Measurements from ENCODE around the gene CACFD1. TPM values are rescaled to one million over a fixed set of nuclear protein-coding genes. Genes with fewer than 3 reads are reported as not detected.

The CACFD1 gene
- total RNA-seq, 1 experiment from 2014 or later = 1.5 TPM

DNA sequence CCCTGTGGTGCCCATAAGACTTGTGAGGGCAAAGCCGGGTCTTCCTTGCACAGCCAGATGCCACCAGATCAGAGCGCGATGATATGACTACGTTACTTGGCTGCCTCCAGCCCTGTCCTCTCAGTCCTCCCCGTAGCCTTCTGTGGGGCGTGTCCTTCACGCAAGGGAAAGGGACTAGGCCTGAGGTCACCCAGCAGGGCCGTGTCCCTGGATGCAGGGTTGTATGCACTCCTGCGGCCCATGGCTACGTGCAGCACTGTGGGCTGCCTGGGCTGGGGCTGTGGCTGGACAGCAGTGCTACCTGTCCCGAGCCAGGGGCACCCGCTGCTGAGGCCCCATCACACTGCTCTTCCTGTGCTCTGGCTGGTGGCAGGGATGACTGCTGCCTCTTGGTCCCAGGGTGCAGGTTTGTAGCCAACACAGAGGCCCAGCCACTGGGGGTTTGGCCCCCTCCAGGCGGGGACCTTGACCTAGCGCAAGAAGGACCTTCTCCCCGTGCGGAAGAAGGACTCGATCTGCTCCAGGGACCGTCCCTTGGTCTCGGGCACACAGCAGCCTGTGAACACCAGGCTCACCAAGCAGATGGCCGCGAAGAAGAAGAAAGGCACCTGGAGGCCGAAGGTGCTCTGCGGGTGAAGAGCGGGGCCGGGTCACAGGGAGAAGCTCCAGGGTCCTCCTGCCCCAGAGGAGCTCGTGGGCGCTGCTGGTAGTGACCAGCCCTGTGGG, 11.9 kb downstream of the CACFD1 start:
- TF ChIP-seq, protein P1, sequence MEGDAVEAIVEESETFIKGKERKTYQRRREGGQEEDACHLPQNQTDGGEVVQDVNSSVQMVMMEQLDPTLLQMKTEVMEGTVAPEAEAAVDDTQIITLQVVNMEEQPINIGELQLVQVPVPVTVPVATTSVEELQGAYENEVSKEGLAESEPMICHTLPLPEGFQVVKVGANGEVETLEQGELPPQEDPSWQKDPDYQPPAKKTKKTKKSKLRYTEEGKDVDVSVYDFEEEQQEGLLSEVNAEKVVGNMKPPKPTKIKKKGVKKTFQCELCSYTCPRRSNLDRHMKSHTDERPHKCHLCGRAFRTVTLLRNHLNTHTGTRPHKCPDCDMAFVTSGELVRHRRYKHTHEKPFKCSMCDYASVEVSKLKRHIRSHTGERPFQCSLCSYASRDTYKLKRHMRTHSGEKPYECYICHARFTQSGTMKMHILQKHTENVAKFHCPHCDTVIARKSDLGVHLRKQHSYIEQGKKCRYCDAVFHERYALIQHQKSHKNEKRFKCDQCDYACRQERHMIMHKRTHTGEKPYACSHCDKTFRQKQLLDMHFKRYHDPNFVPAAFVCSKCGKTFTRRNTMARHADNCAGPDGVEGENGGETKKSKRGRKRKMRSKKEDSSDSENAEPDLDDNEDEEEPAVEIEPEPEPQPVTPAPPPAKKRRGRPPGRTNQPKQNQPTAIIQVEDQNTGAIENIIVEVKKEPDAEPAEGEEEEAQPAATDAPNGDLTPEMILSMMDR (IDR thresholded peaks at IDR 0.05; ENCODE audit: unreplicated experiment) = no peak
- Mint-ChIP-seq H3K27ac (ENCODE audit: low read depth, unreplicated experiment) (no peak overlapping the region), H3K4me3 (ENCODE audit: unreplicated experiment) (no peak overlapping the region), H3K36me3 (ENCODE audit: insufficient read depth, unreplicated experiment) (peaks cover 6% of the 10 kb centered on the region), H3K27me3 (ENCODE audit: insufficient read depth, unreplicated experiment) (no peaks in the 10 kb centered on the region), H3K4me1 (ENCODE audit: insufficient read depth, unreplicated experiment) (no peaks in the 10 kb centered on the region), H3K9me3 (ENCODE audit: unreplicated experiment) (no peaks in the 10 kb centered on the region)
- ChIA-PET CTCF (interaction anchor here (0.5 to 1.3 kb wide), 3 partner anchors 15 to 22 kb away, joined by 3 to 5 read pairs (median 4); no protein-coding TSS in a partner anchor), POLR2A (no interaction called here)
- intact Hi-C loops (cut with micrococcal nuclease) = no loop called here
- BruUV-seq (replicated peaks) = no TSS peak
- DNase-seq (ENCODE audit: unreplicated experiment) = no peak

DNA sequence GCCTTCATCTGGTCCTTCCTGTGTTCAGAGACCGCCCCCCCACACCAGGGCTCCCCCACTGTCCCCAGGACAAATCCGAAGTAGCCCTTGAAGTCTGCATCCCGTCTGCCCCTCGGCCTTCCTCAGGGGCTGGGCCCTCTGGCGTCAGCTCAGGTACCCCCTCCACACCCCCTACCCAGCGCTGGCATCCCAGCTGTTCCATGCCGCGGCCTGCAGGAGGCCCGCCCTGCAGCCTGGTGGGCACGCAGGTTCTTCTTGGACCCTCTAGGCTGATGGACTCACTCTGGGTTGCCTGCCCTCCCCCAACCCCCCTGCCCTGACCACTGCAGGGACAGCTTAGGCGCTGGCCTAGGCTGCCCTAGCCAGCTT, 12.5 kb downstream of the CACFD1 start:
- H3K27ac Mint-ChIP-seq (ENCODE audit: low read depth, unreplicated experiment) = no peak overlapping the region
- no peaks in the 10 kb centered on the region for H3K27me3 Mint-ChIP-seq (ENCODE audit: insufficient read depth, unreplicated experiment)
- BruUV-seq (replicated peaks) = no TSS peak
- ChIA-PET POLR2A (no interaction called here), CTCF (interaction anchor here (0.5 to 0.7 kb wide), 3 partner anchors 16 to 127 kb away, joined by 3 to 4 read pairs (median 4); no protein-coding TSS in a partner anchor)
- no peaks in the 10 kb centered on the region for H3K4me1 Mint-ChIP-seq (ENCODE audit: insufficient read depth, unreplicated experiment)
- intact Hi-C loops (cut with micrococcal nuclease) = no loop called here
- peaks cover 6% of the 10 kb centered on the region for H3K36me3 Mint-ChIP-seq (ENCODE audit: insufficient read depth, unreplicated experiment)
- TF ChIP-seq, protein P1 (IDR thresholded peaks at IDR 0.05; ENCODE audit: unreplicated experiment) = no peak
- H3K4me3 Mint-ChIP-seq (ENCODE audit: unreplicated experiment) = no peak overlapping the region
- DNase-seq (ENCODE audit: unreplicated experiment) = no peak
- H3K9me3 Mint-ChIP-seq (ENCODE audit: unreplicated experiment) = no peaks in the 10 kb centered on the region

DNA sequence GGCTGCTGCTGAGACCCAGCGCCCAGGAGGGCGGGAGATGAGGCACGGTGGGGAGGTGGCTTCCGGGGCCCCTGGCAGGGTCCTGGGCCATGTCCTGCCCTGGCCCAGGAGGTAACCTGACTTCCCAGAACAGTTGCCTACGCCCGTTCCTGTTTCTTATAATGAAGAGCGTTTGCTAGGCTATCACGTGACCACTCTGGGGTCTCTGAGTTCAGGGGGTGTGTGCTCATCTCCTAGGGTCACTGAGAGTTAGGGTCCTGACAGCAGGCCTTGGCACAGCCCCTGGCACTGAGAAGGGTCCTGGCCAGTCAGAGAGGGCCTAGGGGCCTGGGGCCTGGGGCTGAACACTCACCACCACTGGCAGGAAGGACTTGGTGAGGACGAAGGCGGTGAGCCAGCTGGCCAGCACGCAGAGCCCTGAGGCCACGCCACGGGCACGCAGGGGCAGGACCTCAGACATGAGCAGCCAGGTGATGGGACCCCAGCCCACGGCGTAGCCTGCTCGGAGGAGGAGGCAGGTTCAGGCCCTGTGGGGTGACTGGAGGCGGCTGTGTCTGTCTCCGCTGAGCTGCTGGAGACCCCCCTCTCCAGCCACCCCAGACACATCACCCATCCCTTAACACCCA, 13.1 kb downstream of the CACFD1 start:
- POLR2A ChIA-PET = no interaction called here
- H3K9me3 Mint-ChIP-seq (ENCODE audit: unreplicated experiment) = no peaks in the 10 kb centered on the region
- H3K27me3 Mint-ChIP-seq (ENCODE audit: insufficient read depth, unreplicated experiment) = no peaks in the 10 kb centered on the region
- CTCF ChIA-PET = interaction anchor here (0.6 to 0.7 kb wide), 3 partner anchors 17 to 471 kb away, joined by 3 to 4 read pairs (median 4); no protein-coding TSS in a partner anchor
- H3K36me3 Mint-ChIP-seq (ENCODE audit: insufficient read depth, unreplicated experiment) = peaks cover 6% of the 10 kb centered on the region
- no TSS peak for BruUV-seq (replicated peaks)
- no peaks in the 10 kb centered on the region for H3K4me1 Mint-ChIP-seq (ENCODE audit: insufficient read depth, unreplicated experiment)
- no peak for DNase-seq (ENCODE audit: unreplicated experiment)
- H3K4me3 Mint-ChIP-seq (ENCODE audit: unreplicated experiment) = no peak overlapping the region
- TF ChIP-seq, protein P1 (IDR thresholded peaks at IDR 0.05; ENCODE audit: unreplicated experiment) = no peak
- no peak overlapping the region for H3K27ac Mint-ChIP-seq (ENCODE audit: low read depth, unreplicated experiment)
- intact Hi-C loops (cut with micrococcal nuclease) = no loop called here

DNA sequence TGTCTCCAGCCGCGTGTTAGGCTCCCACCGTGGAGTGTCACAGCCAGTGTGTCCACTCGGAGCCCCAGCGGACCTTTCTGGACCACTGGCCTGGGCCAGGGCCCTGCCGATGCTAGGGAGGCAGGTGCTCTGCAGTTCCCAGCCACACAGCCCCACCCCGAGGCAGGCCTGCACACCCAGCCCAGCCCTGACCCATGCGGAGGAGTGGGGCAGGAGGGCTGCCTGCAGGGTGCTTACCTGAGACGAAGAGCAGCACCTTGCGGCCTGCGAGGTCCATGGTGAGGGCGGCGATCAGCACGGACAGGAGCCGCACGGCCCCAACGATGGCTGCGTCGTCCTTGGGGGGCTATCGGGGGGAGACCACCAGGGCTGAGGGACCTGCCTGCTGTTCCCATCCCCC, 14.0 kb downstream of the CACFD1 start:
- intact Hi-C loops (cut with micrococcal nuclease) = no loop called here
- Mint-ChIP-seq H3K9me3 (ENCODE audit: unreplicated experiment) (no peaks in the 10 kb centered on the region), H3K27ac (ENCODE audit: low read depth, unreplicated experiment) (no peak overlapping the region), H3K4me3 (ENCODE audit: unreplicated experiment) (no peak overlapping the region), H3K27me3 (ENCODE audit: insufficient read depth, unreplicated experiment) (no peaks in the 10 kb centered on the region), H3K36me3 (ENCODE audit: insufficient read depth, unreplicated experiment) (peaks cover 6% of the 10 kb centered on the region), H3K4me1 (ENCODE audit: insufficient read depth, unreplicated experiment) (no peaks in the 10 kb centered on the region)
- BruUV-seq (replicated peaks) = no TSS peak
- CTCF ChIA-PET = interaction anchor here (0.6 kb wide), 1 partner anchor 470 kb away, joined by 3 read pairs; no protein-coding TSS in a partner anchor
- TF ChIP-seq, protein P1 (IDR thresholded peaks at IDR 0.05; ENCODE audit: unreplicated experiment) = no peak
- DNase-seq (ENCODE audit: unreplicated experiment) = no peak
- POLR2A ChIA-PET = no interaction called here

All from MCF 10A (cell line).